NCI-H1436 treated with DMSO at 0.1 percent for 48 hours (cell line): Measurements from ENCODE around the gene PCTP.

Experiments used
- DNase-seq: peaks from one replicate; lab custom pipeline; 2025; lab: John Stamatoyannopoulos, UW

Gene PCTP

DNA sequence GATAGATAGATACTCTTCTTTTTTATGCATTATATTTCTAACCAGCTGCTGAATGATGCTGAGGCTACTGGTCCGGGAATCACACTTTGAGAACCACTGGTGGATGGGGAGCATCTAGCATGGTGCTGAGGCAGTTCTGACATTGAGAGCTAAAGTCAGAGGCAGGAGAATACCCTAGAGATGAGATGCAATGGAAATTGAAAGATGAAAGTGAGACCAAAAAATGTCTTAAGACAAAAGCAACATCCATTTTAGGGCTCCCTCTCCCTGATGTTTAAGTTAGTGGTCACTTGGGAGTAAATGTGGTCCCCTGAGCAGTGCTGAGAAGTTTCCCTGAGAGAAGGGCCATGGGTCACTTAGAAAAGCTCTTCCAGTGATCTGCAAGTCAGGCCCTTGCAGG lies 6.8 kb downstream of the PCTP start:
- no peak for DNase-seq

DNA sequence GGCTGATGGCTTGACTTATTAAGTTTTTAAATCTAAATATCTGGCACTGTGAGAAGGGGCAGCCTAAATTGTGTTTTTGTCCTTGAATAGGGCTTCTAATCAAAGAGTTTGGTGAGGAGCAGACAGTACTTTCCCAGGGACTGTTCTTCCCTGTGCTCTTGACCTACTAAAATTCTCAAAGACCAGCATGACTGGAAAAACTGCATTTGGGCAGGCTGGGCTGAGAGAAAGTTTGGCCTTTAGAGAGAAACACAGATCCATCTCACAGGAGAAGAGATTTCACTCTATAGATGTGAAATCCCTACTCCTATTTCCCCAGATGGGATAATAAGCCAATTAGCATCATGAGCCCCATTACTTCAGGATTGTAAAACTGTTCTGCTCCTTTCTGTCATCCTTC lies 7.3 kb downstream of the PCTP start:
- no peak for DNase-seq

DNA sequence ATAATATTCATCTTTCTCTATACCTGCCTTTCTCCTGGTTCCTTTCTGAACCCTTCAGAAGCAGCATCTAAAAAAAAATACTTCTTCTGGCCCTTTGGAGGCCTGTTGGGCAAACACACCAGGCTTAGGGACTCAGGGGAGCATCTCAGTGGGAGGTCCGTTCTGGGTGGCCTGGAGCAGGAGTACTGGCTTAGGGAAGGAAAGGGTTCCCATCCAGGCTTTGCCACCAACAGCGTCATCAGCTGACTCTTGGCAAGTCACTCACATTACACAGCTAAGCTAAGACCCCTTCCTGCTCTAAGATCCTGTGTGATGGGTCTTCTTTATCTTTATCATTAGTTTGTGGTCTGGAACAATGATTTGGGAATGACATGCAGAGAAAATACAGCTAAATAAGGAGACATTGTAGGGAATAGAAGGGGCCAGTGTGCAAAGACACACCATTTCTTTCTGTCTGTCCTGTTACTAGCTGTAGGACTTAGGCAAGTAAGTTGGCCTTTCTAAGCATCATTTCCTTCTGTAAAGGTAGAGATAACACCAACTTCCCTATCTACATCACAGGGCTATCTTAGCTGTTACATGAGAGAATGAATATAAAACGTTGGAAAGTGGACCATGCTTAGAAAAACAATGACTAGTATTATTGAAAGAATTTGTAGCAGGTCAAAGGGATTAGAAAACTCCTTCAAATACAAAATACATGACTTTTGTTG lies 9.9 kb downstream of the PCTP start:
- no peak for DNase-seq

DNA sequence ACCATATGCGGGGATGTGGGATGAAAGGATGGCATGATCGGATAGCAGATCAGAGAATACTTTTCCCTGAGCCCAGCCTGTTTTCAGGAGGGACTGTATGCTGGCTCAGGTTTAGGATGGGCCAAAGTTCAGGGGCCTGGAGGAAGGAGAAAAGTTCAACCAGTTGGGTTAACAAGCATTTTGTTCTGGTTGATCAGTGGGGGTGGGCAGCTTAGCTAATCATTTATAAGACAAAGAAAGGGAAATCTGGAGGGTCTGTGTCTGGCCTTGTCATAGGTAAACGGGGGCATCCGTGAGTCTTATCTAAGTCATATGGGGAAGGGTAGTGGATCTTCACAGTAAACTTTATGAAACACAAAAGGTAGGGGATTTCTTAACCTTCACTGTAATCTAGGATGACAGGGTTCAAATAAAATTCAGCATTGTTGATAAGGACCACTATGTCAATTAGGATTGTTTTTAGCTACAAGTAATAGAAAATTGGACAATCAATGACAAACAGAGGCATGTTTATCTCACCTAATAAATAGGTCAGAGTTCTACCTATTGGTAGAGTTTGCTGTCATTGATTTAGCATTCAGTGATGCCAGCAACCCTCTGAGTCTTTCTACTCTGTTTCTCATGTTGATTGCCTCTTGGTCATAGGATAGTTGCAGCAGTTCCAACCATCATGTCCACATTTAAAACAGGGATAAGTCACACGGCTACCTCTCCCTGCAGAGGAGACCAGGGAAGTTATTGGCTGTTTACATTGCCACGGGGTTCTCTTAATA lies 11.4 kb downstream of the PCTP start:
- no peak for DNase-seq

DNA sequence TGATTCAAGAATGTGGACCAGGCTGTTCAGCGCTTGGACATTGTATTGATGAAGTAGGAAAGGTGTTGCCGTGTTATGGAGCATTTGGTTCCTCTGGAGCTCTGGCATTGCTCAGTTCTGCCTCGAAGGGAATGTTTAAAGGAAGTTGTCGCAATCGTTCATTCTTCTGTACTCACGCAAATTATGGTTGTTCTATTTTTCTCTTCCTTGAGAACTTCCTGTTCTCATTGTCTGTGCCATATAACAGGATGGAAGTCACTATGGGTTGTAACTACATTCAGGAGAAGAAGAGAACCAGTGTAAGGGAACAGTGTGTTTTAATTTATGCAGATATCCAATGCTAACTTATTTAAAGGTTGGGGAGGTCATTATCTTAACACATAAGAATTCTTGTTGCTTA lies 13.0 kb downstream of the PCTP start:
- DNase-seq = no peak

DNA sequence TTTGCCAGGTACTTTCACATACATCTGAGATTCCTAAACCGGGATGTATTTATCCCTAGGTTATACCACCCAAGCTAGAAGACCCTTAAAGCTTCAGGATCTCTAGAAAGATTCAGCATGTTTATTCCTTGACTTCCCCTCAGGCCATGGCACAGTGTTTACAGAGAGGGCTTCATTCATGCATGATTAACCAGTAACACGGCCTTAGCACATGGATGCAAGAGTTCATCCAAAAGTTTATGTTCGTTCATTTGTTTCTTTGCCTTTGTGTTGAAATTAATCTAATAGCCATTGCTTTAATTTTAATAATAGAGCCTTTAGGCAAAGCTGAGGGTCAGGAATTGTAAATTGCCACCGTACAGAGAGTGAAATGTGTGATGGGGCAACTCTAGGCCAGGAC lies 13.8 kb downstream of the PCTP start:
- DNase-seq = no peak

DNA sequence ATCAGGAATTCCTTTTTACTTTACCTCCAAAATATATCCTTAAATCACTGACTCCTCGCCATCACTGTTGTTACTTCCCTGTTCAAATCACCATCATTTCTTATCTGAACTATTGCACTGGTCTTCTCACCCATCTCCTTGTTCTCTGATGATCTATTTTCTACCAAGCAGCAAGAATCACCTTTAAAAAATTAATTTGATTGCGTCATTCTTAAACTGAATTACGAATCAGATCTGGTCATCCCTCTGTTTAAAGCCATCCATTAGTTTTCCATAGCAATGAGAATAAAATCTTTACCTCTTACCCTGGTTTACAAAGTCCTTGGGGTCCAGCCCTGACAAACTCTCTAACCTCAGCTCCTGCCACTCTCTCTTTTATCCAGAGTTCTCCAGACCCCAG lies 14.6 kb downstream of the PCTP start:
- no peak for DNase-seq

DNA sequence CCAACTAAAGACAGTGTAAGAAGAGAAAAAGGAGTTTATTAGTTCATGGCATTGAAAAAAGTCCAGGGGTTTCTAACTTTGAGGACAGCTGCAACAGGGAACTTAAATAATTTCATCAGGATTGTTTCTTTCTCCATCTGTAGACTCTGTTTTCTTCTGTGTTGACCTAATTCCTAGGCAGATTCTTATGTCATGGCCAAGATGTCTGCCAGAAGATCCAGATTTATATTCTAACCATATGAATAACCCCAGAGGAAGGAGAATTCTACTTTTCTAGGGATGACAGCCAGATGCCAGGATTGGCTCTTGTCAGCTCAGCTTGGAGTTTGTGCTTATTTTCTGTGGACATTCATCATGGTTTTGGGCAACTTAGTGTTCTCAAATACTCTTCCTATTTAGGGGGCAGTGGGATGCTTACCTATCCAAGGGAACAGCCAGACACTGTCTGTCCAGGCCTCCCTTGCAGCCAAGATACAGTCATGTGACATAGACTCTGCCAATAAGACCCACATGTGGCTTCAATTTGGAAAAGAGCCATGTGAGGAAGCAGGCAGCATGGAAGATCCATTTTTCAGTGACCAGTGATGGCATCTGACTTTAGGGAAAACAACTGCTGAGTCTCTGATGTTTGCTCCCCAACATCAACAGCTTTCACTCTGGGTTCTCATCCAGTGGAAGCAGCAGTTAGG lies 18.2 kb downstream of the PCTP start:
- DNase-seq = no peak

DNA sequence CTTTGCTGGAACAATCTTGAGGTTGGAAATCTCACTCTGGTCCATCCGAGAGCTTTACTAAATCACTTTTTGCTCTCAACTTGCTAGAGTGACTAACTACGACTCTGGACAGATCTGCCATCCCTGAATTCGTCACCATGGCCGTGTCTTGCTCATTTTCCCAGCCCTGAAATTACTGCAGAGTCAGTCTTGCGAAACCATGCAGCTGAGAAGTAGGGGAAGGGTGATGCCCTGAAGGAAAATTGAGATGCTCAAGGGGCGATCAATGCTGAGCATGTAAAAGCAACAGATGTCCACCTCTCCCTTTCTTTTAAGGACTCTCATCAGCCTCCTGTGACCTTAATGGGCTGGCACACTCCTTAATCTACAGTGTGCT lies 18.8 kb downstream of the PCTP start:
- DNase-seq = no peak

DNA sequence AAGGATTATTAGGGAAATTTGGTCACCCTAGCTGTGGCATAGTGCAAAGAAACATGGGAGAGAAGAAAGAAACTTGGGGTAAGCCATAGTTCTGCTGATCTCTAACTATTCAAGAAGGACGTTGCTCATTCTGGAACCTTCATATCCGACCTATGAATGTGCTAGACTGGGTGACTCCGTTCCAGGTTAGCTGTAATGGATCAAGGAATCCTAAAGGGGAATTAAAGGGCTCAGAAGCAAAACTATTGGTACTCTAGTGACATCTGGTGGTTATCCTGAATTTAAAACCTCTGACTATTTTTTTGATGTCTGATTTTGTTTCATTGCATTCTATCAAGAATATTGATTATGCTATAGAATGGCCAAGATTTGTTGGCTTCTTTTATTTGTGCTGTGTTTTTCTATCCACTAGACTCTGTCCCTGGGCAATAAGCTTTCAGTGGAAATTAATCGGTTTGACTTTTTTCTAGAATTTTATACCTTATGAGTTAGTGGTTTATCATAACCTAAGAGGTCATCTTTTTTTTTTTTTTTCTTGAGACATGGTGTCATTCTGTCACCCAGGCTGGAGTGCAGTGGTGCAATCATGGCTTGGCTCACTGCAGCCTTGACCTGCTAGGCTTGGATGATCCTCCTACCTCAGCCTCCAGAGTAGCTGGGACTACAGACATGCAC lies 19.5 kb downstream of the PCTP start:
- DNase-seq = no peak

DNA sequence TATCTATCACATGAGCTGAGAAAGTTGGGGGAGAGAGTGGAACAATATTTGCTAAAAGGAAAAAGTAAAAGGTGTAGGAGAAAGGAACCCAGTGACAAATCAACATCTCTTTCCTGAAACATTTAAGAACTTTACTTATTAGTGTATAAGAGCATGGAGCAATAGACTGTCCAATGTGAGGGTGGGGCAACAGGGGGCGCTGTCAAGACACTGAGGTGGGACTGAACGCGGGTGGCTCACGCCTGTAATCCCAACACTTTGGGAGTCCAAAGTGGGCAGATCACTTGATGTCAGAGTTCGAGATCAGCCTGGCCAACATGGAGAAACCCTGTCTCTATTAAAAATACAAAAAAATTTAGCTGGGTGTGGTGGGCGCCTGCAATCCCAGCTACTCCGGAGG lies 21.2 kb downstream of the PCTP start:
- DNase-seq = no peak

DNA sequence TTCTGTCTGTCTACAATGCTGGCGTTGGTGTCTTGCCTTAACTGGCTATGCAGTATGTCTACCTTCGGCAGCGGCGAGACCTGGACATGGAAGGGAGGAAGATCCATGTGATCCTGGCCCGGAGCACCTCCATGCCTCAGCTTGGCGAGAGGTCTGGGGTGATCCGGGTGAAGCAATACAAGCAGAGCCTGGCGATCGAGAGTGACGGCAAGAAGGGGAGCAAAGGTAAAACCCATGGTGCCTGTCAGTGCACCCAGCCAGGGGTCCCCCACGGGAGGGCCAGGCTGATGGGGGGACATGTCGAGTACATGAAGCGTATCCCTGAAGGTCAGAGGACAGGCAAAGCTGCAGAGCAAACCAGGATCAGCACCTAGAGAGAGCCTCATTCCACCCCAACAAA lies 22.8 kb downstream of the PCTP start:
- DNase-seq = no peak

DNA sequence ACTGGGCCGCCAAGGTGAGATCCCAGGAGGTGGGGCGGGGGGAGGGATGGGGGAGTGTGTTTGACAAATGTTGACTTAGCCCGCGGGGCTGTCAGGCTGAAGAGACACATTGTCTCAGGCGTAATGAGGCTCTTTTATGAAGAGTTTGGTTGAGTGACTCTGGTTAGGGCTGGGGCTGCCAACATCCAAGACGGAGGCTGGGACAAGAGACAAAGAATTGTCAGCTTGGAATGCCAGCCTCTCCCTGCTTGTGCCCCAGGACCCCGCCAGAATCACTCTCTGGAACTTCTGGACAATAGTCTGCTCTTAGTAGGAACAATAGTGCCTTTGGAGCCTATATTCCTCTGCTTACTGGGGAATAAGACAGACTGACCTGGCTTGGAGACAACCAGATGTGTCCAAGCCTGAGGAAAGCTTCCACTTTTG lies 24.0 kb downstream of the PCTP start:
- DNase-seq = no peak

DNA sequence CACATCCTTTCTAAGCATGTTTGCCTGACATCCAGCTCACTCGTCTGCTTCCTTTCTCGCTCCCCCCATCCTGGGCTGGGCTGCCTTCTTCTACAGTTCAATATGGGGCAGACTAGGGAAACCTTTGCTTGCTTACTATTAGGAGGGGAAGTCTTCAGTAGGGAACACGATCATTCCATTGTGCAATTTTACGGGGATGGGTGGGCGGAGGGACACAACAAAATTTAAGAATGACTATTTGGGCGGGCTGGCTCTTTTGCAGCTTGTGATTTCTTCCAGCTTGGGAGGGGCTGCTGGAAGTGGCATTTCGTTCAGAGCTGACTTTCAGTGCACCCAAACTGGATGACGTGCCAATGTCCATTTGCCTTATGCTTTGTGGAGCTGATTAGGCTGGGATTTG lies 25.4 kb downstream of the PCTP start:
- DNase-seq = no peak

DNA sequence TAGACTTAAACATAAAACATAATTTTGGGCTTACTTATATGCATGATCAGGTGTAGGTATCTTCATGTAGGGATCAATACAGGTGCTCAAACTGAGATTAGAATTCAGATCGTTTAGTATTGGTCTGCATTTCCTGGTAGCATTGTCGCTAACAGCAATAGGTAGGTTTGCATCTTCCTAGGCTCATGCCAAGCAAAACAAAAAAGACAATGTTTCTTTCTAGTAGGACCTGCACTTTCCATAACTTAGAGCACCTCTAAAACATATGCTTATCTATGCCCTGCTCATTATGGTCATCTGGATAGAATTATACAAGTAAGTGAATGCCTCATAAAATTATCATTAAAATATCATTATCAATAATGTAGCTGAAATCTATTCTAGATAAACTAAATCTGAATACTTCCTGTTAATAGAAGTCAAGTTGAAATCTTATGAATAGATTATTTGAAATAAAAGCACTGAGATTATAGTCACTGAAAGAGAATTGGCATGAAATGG lies 26.7 kb downstream of the PCTP start:
- DNase-seq = no peak

DNA sequence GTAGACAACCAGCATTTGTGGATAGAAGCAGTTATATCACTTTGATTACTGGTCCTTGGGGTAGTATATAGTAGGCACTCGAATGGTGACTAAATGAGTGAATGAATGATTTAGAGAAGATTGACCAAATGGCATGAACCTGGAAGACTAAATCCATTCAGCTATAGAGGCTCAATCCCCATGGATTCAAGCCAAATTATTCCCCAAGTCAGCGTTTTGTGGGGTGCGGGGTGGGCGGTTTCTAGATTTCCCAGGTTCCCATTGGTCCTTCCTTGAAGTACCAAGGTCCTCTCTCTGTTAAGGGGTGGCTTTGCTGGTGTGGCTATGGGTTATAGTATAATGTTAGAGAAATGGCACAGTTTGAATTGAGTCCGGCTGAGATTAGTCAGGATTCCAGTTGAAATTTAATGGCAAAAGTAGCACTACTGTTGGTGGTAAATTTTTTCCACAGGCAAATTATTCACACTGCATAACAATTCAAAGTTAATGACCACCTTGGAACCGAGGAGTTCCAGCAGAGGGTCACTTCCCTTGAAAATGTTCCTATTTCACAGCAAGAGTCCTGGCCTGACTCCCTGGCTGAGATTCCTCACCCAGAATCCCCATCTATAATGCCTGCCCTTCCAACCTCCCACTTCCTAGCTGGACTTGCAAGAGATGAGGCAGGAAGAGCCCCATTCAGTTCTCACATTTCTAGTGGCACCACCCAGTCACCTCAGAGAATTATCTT lies 27.7 kb downstream of the PCTP start:
- no peak for DNase-seq

DNA sequence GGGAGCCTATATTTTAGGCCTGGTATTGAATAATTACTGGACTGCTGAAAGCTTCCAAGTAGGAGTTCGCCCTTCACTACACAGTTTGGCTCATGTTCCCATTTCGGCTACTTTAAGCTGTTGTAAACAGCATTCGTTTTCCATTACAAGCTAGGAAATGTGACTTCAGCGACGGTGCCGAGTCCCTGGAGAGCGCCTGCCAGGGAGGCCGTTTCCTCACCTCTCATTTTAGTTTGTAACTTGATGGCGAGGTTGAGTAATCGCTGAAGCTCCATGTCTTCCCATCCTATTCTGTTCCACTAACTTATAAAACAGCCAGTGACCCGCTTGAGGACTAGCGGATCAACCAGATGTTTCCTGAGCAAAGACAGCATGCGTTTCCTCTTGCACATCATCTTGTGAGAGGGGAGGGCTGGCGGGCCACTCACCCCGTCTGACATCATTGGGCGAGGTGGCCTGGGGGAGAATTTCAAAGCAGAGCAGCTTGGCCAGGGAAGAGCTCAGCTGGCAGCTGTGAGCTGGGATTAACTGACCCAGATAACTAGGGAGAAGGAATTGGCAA lies 32.9 kb downstream of the PCTP start:
- no peak for DNase-seq

DNA sequence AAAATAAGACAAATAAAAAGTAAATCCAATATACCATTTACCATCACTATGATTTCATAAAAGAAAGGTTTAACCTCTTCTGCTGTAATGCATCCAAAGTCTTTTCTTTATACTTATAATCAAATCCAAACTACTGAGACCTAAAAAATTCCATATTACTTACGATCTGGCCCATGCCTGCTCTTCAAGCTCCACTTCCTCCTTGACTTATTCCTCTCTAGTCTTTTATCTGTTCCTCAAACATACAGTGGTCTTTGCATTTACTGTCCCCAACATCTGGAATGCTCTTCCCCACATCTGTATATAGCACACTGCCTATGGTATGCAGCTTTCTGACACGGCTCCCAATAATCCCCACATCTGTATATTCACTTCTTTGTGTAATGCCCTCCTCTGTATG lies 33.8 kb downstream of the PCTP start:
- no peak for DNase-seq

DNA sequence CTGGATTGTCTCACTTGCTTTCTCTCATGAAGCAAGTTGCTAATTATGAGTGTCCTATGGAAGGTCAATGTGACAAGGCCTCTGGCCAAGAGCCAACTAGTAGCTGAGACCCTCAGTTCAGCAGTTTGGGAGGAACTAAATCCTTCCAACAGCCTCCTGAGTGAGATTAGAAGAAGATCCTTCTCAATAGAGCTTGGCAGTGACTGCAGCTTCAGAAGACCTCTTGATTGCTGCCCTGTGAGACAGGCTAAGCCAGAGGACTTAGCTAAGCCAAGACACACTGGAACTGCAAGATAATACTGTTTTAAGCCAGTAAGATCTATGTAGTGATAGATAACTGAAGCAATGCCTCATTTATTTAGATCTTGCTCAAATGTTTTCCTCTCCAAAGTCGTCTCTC lies 34.3 kb downstream of the PCTP start:
- no peak for DNase-seq

DNA sequence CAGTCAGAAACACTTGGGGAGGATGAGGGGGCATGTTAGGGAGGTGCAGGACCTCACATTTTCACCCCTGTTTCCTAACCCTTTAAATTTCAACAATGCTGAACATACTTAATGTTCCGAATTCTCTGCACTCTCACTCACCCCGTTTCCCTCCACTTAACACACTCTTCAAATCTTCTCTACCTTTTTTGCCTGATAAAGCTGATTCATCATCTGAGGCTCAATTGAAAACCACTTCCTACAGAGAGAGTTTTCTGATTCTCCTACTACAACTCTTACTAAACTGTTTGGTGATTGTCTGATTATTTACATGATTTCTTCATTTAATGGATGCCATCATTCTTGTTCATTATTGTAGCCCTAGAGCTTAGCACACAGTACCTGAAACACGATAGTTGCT lies 42.4 kb downstream of the PCTP start:
- DNase-seq = no peak

DNA sequence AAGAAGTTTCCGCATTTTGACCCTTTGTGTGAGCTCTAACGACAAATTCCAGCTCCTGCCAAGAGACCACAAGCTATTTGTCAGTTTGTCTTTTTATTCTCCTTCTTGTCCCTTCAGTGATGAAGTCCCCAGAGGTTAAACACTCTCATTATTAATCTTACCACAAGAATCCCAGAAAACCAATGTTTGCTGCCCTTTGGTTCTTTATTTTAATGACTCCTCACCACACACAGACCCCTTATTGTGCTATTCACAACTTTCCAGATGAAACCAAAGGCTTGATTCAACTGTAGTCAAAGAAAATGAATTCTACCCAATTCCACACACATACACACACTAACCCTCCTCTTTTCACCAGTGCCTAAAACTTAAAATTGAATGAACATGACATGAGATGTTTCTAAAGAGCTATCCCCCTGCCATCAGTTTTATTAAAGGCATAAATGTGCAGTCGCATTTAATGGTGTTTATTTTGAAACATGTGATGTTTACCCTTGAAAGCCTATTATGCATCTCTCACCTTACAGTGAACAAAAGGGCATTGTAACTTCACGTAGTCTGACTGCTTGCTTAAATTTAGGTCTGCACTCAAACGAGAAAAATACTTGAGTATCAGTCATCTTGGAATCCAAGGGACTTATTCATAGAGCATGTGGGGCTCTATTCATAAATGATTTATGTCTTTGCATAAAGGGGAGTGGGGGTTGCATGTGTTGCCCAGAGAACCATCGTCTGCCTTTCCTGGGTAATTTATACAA lies 44.1 kb downstream of the PCTP start:
- no peak for DNase-seq
